GM10266 (cell line): ENCODE measurements around the gene MAP3K5.

ENCODE experiments used
- DNase-seq: peaks from one replicate; pipeline ENCODE4 v3.0.0; 2012; ENCODE audit errors: extremely low spot score
- CTCF ChIP-seq: IDR thresholded peaks from 2 replicates; pipeline ENCODE4 v1.5.1; 2012; ENCODE audit warnings: mild to moderate bottlenecking, low read depth; ENCODE audit not compliant: control insufficient read depth, insufficient read depth; ENCODE audit errors: missing control alignments

MAP3K5 gene

GRCh38 chr6:136528477-136528876, 263.8 kb downstream of the MAP3K5 start:
- no peak for DNase-seq
- TF ChIP-seq CTCF = no peak

- DNase-seq = no peak
- TF ChIP-seq CTCF = no peak
These were observed 264.4 kb downstream of the MAP3K5 start for GRCh38 chr6:136527831-136528230.

- no peak for DNase-seq
- no peak for TF ChIP-seq CTCF
These were observed 265.3 kb downstream of the MAP3K5 start for GRCh38 chr6:136526937-136527336.

- TF ChIP-seq CTCF = no peak
- no peak for DNase-seq
These were observed 265.9 kb downstream of the MAP3K5 start for GRCh38 chr6:136526196-136526930.

GRCh38 chr6:136525586-136526195, 266.6 kb downstream of the MAP3K5 start:
- TF ChIP-seq CTCF = no peak
- DNase-seq = no peak

GRCh38 chr6:136524936-136525413, 267.3 kb downstream of the MAP3K5 start:
- TF ChIP-seq CTCF = no peak
- DNase-seq = no peak

- no peak for DNase-seq
- TF ChIP-seq CTCF = no peak
These were observed 267.8 kb downstream of the MAP3K5 start for GRCh38 chr6:136524339-136524935.
